CD4-positive, alpha-beta T cell treated with Interferon alpha-2 for 1 hour (primary cell): ENCODE results near the gene TUBGCP5.
"Not testable (repeated sequence)": the region's sequence is repeated elsewhere in the genome, so short reads cannot be mapped to it uniquely, and the experiment has no call there.

Source experiments
- DNase-seq, 2 donors: peaks; one replicate each; pipeline ENCODE4 v3.0.0-alpha.2; 2020 to 2022

TUBGCP5 gene

DNA sequence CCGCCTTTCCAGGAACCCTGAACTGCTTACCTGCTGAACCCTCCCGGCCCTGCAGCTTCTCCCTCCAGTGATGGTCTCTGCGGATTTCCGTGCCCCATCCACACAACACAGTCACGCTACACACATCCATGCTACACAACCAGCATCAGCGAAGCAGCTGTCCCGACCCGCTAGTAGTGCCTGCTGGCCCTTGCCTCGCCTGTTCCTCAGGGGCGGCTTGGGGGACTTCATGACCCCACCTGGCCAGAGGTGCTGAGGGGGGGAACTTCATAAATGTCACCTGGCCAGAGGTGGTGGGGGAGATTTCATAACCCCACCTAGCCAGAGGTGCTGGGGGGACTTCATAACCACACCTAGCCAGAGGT lies 530 bp upstream of the TUBGCP5 start:
- no peak for DNase-seq

DNA sequence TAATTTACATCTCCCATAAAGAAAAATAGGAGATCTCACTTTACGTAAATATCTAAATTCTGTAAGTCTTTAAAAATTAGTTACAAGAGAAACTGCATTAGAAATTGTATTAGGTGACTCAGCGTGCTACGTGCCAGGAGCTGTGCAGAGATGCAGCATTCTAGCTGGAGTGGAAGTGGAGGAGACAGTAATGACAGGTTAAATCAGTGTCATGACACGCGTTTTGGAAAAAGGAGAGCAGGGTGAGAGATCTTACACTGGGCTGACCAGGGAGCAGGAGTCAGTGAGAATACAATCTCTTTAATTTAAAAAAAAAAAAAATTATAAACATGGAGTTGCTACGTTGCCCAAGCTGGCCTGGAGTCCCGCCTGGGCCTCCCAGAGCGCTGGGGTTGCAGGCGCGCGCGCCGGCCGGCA lies 635 bp downstream of the TUBGCP5 start:
- no peak for DNase-seq

DNA sequence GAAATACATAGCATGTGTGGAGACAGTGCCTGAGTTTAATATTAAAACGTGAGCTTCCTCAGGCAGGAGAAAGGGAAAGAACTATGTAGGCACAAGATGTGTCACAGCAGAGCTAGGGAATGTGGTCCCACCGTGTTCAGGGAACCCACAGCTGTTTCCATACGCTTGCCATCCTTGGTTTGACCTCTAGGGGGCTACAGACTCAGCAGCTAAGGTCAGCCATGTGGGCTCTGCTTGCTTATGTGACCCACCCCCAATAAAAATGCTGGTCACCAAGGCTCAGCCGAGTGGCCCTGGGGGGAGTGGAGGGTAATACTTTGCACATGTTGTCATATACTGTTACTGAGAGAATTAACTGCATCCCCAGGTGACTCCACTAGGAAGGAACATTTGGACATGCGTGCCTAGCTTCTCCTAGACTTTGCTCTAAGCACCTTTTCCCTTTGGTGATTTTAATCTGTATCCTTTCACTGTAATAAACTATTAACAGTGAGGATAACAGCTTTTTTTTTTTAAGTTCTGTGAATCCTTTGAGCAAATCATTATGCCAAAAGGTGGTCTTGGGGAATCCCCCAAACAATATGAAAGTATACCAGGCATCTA lies 3.3 kb downstream of the TUBGCP5 start:
- peak; percentile 23 to 67 for DNase-seq

DNA sequence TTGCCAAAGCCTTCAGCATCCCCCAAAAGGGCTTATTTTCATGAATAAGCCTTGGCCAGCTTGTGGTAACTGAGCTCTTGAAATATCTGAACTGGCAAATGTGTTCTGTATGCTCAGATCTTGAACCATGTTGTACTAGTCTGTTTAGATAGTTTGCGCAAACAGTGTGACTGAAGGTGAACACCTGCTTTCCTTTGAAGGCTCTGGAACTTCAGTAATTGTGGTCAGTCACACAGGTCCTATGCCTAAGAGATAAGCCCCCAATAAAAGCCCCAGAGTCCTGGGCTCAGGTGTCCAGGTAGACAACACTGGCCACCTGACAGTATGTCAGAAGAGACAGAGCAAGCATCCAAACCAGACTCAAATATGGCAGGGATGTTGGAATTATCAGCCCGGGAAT lies 5.4 kb downstream of the TUBGCP5 start:
- no peak for DNase-seq

DNA sequence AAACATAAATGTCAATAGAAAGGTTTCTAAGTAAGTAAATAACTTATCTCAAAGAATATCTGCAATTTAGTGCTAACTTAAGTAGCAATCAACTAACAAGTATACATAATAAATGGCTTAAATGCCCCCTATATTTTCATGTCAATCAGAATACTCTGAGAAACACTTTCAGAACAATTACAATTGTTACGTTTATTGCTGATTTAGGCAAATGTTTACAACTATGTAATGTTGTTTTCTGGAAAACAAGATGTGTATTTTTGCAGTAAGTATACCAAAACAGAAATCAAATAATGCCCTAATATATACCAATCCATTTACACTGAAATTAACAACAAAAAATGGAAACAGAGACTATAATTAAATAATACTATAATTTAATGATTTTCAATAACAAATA lies 13.2 kb downstream of the TUBGCP5 start:
- DNase-seq: no peak

DNA sequence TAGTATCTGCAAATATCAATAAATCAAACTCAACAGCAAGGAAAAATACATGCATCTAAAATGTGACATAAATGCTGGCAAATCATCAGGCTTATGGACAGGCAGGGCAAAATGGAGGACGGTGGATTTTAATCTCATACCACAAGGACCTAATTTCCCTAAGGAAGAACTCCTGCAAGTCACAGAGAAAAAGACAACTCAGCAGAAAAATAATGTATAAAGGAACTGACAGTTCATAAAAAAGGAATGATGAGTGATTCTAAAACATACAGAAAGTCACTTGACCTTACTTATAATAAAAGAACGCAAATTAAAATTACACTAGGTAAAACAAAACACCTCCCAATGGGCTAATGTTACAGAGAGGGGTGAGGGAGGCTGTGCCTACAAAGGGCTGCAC lies 17.2 kb downstream of the TUBGCP5 start:
- no peak for DNase-seq

DNA sequence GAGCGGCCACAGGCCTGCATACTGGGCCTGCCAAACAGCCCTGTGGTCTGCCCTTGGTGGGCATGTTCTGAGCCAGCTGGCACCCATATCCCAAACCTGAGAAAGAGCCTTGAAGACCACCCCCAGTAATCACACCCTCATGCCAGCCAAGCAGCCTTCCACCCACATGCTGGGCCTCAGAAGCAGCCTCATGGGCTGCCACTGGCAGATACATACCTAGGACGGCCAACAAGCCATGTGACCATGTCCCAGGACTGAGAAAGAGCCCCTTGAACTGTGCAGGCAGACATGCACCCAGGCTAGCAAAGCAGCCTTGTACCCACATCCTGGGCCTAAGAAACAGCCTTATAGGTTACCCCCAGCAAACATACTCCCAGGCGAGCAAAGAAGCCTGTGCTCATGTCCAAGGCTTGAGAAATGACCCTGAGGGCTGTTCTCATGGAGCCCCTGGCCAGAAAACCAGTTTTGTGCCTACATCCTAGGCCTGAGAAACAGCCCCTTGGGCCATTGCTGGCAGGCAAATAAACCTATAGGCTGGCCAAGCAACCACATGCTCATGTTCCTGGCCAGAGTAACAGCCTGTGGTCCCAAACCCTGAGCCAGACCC lies 24.9 kb downstream of the TUBGCP5 start:
- no peak for DNase-seq

DNA sequence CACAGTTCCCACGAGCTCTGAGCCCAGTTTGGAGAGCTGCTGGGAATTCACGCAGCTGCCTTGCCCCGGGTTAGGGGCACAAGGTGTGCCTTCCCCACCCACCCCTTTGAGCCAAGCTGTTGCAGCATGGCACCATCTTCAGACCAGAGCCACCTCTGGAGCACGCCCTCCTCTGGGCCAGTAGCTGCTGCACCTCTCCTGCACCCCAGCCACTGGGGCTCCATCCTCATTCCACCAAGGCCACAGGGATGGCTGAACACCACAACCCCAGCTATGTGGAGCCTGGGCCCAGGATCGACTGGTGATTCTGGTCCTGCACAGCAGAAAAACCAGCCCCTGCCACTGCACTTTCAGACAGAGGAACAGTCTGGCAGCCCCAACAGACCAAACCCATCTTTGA lies 25.7 kb downstream of the TUBGCP5 start:
- no peak for DNase-seq

DNA sequence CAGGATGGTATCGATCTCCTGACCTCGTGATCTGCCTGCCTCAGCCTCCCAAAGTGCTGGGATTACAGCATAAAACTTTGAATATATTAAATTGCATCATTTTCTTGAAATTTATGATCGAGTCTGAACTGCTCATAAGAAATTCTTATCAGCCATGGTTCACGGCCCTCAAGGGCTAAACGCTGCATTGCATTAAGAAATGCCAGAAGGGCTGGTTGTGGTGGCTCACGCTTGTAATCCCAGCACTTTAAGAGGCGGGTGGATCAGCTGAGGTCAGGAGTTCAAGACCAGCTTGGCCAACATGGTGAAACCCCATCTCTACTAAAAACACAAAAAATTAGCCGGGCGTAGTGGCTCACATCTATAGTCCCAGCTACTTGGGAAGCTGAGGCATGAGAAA lies 26.8 kb downstream of the TUBGCP5 start:
- not testable (repeated sequence) for DNase-seq

DNA sequence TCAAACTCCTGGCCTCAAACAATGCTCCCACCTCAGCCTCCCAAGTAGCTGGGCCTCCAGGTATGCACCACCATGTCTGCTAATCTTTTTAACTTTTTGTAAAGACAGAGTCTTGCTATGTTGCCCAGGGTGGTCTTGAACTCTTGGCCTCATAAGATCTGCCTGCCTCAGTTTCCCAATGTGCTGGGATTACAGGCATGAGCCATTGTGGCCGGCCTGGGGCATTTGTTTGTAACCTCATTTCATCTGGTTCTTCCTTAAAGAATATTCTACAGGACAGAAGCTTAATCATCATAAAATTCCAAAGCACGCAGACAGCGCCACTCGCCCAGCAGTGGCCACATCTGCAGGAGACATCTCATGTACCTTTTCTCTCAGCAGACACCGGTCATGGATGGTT lies 35.6 kb downstream of the TUBGCP5 start:
- DNase-seq: no peak

DNA sequence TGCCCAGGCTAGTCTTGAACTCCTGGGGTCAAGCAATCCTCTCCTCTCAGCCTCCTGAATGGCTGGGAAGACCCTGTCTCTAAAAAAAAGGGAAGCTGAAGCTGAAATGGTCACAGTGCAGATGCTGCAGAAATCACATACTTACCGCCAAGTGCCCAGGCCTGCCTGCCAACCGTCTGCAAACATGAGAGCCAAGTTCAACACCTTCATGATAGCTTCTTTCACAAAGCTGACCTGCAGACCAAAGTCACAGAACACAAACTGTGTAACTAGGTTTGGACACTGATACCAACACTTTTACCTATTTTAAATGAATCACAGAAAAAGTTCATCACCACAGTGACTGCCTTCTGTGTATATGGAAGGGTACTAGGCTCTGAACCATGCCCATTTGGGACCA lies 36.4 kb downstream of the TUBGCP5 start:
- no peak for DNase-seq

DNA sequence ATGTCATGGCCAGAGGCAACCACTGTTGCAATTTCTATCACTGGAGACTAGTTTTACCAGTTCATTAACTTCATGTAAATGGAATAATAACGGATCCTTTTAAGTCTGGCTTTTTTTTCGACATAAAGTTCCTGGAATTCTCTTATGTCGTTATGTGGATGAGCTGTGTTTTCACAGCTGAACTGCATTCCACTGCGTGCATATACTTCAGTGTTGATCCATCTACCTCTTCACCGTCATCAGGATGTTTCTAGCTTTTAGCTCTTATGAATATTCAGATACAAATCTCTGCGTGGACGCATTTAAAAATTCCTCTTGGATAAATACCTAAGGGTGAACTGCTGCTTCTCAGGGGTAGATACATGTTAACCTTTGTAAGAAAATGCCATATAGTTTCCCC lies 43.6 kb downstream of the TUBGCP5 start:
- no peak for DNase-seq

DNA sequence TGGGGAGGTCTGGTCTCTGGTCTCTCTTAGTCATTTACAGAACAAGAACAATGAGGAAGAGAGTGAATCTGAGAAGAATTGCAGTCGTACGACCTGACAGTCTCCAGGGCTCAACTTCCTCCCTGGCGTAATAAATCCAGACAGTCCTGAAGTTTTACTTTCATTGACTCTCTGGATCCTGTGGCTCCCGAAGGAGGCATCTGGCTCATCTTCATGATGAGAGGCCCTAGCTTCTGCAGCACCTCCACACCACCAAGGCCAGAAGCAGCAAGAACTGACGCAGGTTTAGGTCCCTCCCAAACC lies 47.4 kb downstream of the TUBGCP5 start:
- DNase-seq: no peak

DNA sequence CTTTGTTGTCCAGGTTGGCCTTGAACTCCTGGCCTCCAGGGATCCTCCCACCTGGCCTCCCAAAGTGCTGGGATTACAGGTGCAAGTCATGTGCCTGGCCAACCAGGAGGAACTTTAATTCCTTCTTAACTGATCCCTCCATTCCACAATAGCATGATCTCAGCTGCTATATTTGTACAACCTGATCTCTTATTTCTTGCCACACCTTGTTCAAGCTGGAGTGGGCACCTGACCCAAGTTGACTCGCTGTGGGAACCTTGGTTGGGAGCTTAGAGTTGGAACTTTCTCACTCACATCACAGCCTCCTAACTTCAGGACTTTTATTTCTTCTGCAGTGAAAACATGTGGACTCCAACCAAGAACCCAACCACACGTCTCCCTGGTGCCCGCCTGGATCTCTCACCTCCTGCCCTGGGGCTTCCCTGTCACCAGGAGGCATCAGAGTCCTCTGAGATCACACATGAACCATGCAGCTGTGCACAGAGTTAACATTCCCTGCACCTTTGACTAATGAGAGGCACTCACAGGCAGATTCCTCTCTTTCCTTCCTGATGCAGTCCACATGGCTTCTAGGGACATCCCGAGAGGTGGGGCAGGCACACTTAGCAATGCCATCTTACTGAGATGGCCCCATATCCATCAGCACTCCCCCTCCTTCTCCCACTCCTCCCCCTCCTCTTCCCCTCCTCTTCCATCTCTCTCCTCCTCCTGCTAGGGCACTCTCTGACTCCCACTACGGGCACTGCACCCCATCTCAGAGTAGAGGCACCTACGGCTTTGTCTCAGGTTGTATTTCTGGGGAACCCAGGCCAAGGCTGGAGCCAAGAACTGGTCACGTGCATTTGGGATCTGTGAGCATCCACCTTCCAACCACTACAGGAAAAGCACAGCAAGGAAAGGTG lies 49.5 kb downstream of the TUBGCP5 start:
- no peak for DNase-seq

DNA sequence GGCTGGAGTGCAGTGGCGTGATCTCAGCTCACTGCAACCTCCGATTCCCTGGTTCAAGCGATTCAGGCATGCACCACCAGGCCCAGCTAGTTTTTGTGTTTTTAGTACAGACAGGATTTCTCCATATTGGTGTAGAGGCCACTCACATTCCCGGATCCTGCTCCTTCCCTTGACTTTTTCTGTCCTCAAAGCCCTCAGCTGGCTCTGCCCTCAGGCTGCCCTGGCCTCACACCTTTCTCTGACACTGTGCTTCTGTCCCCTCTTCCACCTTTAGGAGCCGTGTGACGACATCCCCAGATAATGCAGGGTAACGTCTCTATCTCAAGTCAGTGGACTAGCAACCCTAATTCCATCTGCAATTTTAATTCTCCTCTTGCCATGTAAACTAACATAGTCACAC lies 50.6 kb downstream of the TUBGCP5 start:
- DNase-seq: no peak

DNA sequence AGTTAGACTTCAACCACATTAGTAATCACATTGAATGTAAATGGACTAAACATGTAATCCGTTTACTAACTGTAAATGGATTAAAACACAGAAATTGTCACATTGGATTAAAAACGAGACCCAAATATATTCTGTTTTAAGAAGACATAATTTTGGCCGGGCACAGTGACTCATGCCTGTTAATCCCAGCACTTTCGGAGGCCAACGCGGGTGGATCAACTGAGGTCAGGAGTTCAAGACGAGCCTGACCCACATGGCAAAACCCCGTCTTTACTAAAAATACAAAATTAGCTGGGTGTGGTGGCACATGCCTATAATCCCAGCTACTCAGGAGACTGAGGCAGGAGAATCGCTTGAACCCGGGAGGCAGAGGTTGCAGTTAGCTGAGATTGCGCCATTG lies 57.4 kb downstream of the TUBGCP5 start:
- not testable (repeated sequence) for DNase-seq

DNA sequence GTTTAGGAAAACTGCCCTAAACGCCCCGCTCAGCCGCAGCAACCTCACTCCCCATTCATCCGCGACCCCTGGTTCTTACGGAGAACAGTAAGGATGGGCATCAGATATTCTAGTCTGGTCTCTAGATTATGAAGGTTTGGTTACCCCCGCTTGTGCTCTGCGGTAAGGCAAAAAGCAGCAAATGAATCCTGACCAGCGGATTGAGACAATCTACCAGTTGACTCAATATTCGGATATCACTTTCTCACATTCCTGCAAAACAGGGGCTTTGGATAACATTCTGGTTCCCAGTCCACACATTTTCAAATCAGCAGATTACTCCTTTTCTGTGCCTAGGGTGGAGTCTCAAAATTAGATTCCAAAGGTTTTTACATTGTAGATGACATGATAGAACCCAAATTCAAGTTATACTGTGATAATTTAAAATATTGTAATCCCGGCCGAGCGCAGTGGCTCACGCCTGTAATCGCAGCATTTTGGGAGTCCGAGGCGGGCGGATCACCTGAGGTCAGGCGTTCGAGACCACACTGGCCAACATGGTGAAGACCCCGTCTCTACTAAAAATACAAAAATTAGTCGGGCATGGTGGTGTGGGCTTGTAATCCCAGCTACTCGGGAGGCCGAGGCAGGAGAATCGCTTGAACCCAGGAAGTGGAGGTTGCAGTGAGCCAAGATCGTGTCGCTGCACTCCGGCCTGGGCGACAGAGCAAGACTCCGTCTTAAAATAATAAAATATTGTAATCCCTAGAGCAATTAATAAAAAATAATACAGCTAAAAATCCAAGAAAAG lies 58.1 kb downstream of the TUBGCP5 start:
- DNase-seq: no peak

DNA sequence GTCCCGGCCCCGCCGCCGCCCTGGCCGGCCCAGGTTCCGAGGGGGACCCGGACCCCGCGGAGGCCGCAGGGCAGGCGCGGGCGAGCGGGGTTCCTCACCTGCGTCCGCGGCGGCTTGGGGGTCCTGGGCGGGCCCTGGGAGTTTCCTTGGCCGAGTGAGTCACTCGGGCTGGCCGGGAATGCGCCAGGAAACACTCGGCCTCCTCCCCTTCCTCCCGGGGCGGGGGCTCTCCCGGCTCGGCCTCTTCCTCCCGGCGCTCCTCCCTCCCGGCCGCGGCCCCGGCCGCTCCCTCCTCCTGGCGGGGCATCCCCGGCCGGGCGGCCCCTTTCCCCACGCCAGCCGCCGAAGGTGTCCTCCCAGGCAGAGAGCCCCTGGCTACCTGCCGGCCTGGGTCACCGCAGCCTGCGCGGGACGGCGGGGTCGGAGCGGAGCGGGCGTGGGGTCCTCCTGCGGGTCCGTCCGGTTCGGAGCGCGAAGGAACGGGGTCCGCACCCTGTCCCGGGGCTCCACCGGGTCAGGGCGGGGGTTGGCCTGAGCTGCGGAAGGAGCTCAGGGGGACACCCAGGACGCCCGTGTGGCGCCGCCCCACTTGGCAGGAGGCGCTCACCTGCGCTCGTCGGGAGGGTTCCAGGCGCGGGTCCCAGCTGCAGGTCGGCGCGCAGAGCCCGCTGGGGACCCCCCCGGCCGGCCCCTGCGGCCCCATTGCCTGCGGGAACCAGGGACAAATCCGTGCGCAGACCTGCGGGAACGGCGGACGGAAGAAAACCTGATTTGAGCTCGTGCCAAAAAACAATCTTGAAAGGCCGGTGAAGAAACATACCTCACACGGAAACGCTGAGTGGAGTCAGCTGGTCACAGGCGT lies 58.9 kb downstream of the TUBGCP5 start, which contains the start of gene CYFIP1:
Gene CYFIP1 (minus strand): TSS at position 180 of the 862 bp plus-strand sequence. CDS start 33,083 bp downstream, outside the sequence.
- DNase-seq: peak; percentile 26 to 37

DNA sequence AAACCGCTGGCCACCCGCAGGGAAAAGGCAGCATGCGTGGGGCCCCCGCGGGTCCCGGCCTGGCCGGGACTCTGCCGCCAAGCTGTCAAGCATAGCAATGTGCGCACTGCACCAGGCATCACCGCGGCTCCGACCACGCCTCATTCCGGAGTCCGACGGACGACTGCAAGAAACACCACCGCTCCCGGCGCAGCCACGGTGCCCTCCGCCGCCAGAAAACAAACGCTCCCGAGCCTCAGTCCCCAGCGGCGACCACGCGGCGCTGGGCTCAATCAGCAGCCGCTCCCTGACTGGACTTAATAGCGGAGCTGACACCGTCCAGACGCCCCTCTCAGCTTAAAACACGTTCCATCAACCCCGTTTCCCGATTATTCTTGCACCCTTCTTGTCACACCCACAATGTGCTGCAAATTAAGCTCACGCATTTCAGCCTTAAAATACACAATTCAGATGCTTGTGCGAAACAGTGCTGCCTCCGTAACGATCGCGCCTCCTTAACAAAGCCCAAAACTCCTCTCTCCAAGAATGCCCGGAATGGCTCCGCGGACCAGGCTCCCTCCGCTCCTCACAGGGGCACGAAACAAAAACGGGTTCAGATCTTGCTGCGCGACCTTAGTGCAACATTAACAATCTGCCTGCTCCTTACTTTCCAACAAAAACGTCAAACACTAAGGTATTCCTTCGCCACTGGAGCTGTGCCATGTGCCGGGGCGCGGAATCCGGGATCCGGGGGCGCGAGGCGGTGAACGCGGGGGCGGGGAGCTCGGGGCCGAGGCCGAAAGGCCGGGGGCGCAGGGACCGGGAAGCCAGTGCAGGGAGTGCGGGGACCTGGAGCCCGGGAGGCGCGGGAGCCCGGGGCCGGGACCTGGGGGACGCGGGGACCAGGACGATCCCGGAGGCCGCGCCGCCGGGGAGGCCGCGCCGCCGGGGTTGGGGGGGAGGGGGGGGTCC lies 59.9 kb downstream of the TUBGCP5 start:
- peak in 1 of 2 donors; percentile 17 for DNase-seq

DNA sequence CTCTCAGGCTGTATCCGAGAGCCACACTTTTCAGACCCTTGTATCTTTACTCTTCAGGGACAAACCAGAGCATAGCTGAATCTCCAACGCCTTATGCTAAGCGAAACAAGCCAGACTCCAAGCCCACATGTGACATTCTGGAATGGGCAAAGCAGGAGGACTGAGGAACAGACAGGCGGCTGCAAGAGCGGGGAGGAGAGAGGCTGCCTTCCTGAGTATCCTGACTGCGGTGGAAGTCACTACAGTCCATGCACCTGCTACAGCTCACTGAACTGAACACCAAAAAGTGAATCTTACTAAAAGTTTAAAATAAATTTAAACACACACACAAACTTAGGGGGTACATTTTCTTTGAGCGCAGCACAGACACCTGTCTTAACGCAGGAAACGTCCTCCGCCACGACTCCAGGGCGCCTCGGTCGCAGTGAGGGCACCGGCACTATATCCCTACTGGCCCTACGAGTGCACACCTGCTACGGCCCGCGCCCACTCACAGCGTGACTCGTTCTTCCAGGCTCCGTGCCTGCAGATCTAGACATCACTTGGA lies 60.6 kb downstream of the TUBGCP5 start:
- DNase-seq: peak in 1 of 2 donors; percentile 3

DNA sequence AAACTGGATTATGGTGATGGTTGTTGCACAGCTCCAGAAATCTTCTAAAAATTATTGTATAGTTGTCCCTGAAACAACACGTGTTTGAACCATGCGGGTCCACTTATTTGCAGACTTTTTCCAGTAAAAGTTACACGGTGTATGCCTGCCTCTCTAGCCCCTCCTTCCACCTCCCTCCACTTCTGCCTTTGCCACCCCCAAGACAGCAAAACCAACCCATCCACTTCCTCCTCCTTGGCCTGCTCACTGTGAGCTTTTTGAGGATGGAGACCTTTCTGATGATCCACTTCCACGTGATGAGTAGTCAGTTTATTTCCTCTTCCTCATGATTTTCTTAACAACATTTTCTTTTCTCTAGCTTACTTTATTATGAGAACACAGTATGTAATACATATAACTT lies 64.6 kb downstream of the TUBGCP5 start:
- peak; percentile 3 to 42 for DNase-seq
